NCI-H345 treated with DMSO at 0.1 percent for 48 hours (cell line): ENCODE measurements around the gene ARHGAP32.

Experiments
- DNase-seq: peaks from one replicate; lab custom pipeline; 2025; ENCODE audit not compliant: unreplicated experiment; lab: John Stamatoyannopoulos, UW

ARHGAP32 gene

GRCh38 chr11:128917144-128917724 lies 274.9 kb downstream of the ARHGAP32 start:
- DNase-seq, result no peak

GRCh38 chr11:128916681-128917080 lies 275.4 kb downstream of the ARHGAP32 start:
- DNase-seq, result no peak

- DNase-seq, result no peak
Observed at GRCh38 chr11:128916037-128916572, 276.0 kb downstream of the ARHGAP32 start.

- no peak for DNase-seq
Observed at GRCh38 chr11:128915149-128915521, 277.0 kb downstream of the ARHGAP32 start.
